NOMO-1 (cell line): ENCODE measurements around the gene PABPN1.
"Not testable (repeated sequence)": the region's sequence is repeated elsewhere in the genome, so short reads cannot be mapped to it uniquely, and the experiment has no call there.

Experiments
- DNase-seq, 2 experiments: peaks; one replicate each; lab custom pipeline; 2025; ENCODE audit not compliant: unreplicated experiment in 2 of 2; lab: John Stamatoyannopoulos, UW

Gene PABPN1

GRCh38 chr14:23320584-23321571 is at the start of gene PABPN1:
Gene PABPN1 (plus strand): TSS chr14:23321457. CDS start chr14:23321470, 13 bp downstream.
- DNase-seq, result peak; percentile 100

- no peak for DNase-seq
Observed at GRCh38 chr14:23275412-23275811, 45.8 kb upstream of the PABPN1 start.

GRCh38 chr14:23277189-23277588 is 44.1 kb upstream of the PABPN1 start:
- DNase-seq, result no peak

GRCh38 chr14:23277928-23278327 is 43.3 kb upstream of the PABPN1 start:
- not testable (repeated sequence) for DNase-seq

GRCh38 chr14:23281247-23281646 is 40.0 kb upstream of the PABPN1 start:
- no peak for DNase-seq

GRCh38 chr14:23284654-23285529 is 36.4 kb upstream of the PABPN1 start:
- peak in 1 of 2 experiments; percentile 37 for DNase-seq

GRCh38 chr14:23285530-23286019 is 35.7 kb upstream of the PABPN1 start:
- peak; percentile 23 to 46 for DNase-seq

- peak; percentile 97 to 99 for DNase-seq
Observed at GRCh38 chr14:23286020-23286901, 35.0 kb upstream of the PABPN1 start, which contains the start of gene HOMEZ. Gene HOMEZ (minus strand): TSS chr14:23286132. CDS start chr14:23285952, 180 bp downstream.

GRCh38 chr14:23286902-23287479 is 34.3 kb upstream of the PABPN1 start:
- peak in 1 of 2 experiments; percentile 40 for DNase-seq

GRCh38 chr14:23294734-23295561 is 26.3 kb upstream of the PABPN1 start:
- peak; percentile 46 to 59 for DNase-seq

GRCh38 chr14:23296012-23296777 is 25.1 kb upstream of the PABPN1 start:
- no peak for DNase-seq

- DNase-seq, result no peak
Observed at GRCh38 chr14:23297096-23297495, 24.2 kb upstream of the PABPN1 start.

GRCh38 chr14:23297611-23298277 is 23.5 kb upstream of the PABPN1 start:
- DNase-seq, result no peak

- DNase-seq, result peak in 1 of 2 experiments; percentile 13
Observed at GRCh38 chr14:23299211-23299957, 21.9 kb upstream of the PABPN1 start.

GRCh38 chr14:23299986-23300686 is 21.1 kb upstream of the PABPN1 start:
- DNase-seq, result peak in 1 of 2 experiments; percentile 23

GRCh38 chr14:23300687-23301223 is 20.5 kb upstream of the PABPN1 start:
- DNase-seq, result no peak
